ENCODE results near the gene MAFG. TPM values are rescaled to one million over a fixed set of nuclear protein-coding genes. Genes with fewer than 3 reads are reported as not detected.

The MAFG gene
- total and polyA plus RNA-seq, 2 donors (not counting 1 experiment from before 2014, with no cell fraction given): 11.3 to 20.6 TPM

GRCh38 chr17:81925860-81926450, 1.6 kb downstream of the MAFG start:
- Histone ChIP-seq H3K9ac (ENCODE audit: insufficient read depth, low read length) (peak overlapping the region; percentile 92), H2AFZ (ENCODE audit: low read length) (no peak overlapping the region), H3K27ac (ENCODE audit: insufficient read depth, low read length) (peak overlapping the region; percentile 92), H3K79me2 (ENCODE audit: control insufficient read depth, insufficient read depth, low read length) (peaks cover 52% of the 10 kb centered on the region), H3K36me3 (ENCODE audit: control insufficient read depth, insufficient read depth, low read length) (peaks cover 17% of the 10 kb centered on the region), H3K4me2 (ENCODE audit: extremely low read depth, insufficient read depth, low read length) (peak overlapping the region; percentile 98), H3K27me3 (ENCODE audit: control insufficient read depth, insufficient read depth, low read length) (no peaks in the 10 kb centered on the region), H4K20me1 (ENCODE audit: control insufficient read depth, extremely low read depth, insufficient read depth, low read length) (no peaks in the 10 kb centered on the region), H3K4me1 (ENCODE audit: control insufficient read depth, extremely low read depth, insufficient read depth, low read length) (peaks cover 27% of the 10 kb centered on the region), H3K9me3 (ENCODE audit: control insufficient read depth, insufficient read depth, low read depth, low read length) (no peaks in the 10 kb centered on the region), H3K4me3 (replicated peaks in 1 of 4; ENCODE audit: control extremely low read depth in 1 of 4, insufficient read depth in 1 of 4, low read depth in 3 of 4, low read length in 4 of 4) (peak overlapping the region; percentile 67 to 91 (median 77))
- TF ChIP-seq EZH2 (IDR thresholded peaks at IDR 0.05; ENCODE audit: low read length, missing control alignments) (no peak), CTCF (conservative IDR thresholded peaks at IDR 0.05 in 1 of 2, IDR thresholded peaks at IDR 0.05 in 1 of 2; ENCODE audit: low read depth in 1 of 2, low read length in 2 of 2) (no peak)
- no peak for DNase-seq (ENCODE audit: low read depth in 2 of 2)

GRCh38 chr17:81924557-81925532, 2.7 kb downstream of the MAFG start:
- no peak overlapping the region for H3K4me2 ChIP-seq (ENCODE audit: extremely low read depth, insufficient read depth, low read length)
- TF ChIP-seq EZH2 (IDR thresholded peaks at IDR 0.05; ENCODE audit: low read length, missing control alignments) (no peak), CTCF (conservative IDR thresholded peaks at IDR 0.05 in 1 of 2, IDR thresholded peaks at IDR 0.05 in 1 of 2; ENCODE audit: low read depth in 1 of 2, low read length in 2 of 2) (no peak)
- no peak for DNase-seq (ENCODE audit: low read depth in 2 of 2)

More at GRCh38 chr17:81924557-81925532, 2.7 kb downstream of the MAFG start:
- H3K36me3 ChIP-seq (ENCODE audit: control insufficient read depth, insufficient read depth, low read length): peaks cover 22% of the 10 kb centered on the region
- peak overlapping the region in 1 of 4 experiments; percentile 54 for H3K4me3 ChIP-seq (replicated peaks in 1 of 4; ENCODE audit: control extremely low read depth in 1 of 4, insufficient read depth in 1 of 4, low read depth in 3 of 4, low read length in 4 of 4)
- no peaks in the 10 kb centered on the region for H4K20me1 ChIP-seq (ENCODE audit: control insufficient read depth, extremely low read depth, insufficient read depth, low read length)
- no peaks in the 10 kb centered on the region for H3K9me3 ChIP-seq (ENCODE audit: control insufficient read depth, insufficient read depth, low read depth, low read length)
- no peak overlapping the region for H3K27ac ChIP-seq (ENCODE audit: insufficient read depth, low read length)
- H3K4me1 ChIP-seq (ENCODE audit: control insufficient read depth, extremely low read depth, insufficient read depth, low read length): peaks cover 28% of the 10 kb centered on the region
- peaks cover 63% of the 10 kb centered on the region for H3K79me2 ChIP-seq (ENCODE audit: control insufficient read depth, insufficient read depth, low read length)
- no peaks in the 10 kb centered on the region for H3K27me3 ChIP-seq (ENCODE audit: control insufficient read depth, insufficient read depth, low read length)
- H2AFZ ChIP-seq (ENCODE audit: low read length): no peak overlapping the region
- H3K9ac ChIP-seq (ENCODE audit: insufficient read depth, low read length): no peak overlapping the region

All from fibroblast of lung (primary cell).